ENCODE measurements around the gene TXNDC12. TPM values are rescaled to one million over a fixed set of nuclear protein-coding genes. Genes with fewer than 3 reads are reported as not detected.
A peak's percentile ranks its signal among the peaks of the same experiment; 100 is the strongest.
"Not testable (repeated sequence)": the region's sequence is repeated elsewhere in the genome, so short reads cannot be mapped to it uniquely, and the experiment has no call there.

TXNDC12 gene
- total RNA-seq, 1 donor from 2014 or later, result 75.3 TPM

DNA sequence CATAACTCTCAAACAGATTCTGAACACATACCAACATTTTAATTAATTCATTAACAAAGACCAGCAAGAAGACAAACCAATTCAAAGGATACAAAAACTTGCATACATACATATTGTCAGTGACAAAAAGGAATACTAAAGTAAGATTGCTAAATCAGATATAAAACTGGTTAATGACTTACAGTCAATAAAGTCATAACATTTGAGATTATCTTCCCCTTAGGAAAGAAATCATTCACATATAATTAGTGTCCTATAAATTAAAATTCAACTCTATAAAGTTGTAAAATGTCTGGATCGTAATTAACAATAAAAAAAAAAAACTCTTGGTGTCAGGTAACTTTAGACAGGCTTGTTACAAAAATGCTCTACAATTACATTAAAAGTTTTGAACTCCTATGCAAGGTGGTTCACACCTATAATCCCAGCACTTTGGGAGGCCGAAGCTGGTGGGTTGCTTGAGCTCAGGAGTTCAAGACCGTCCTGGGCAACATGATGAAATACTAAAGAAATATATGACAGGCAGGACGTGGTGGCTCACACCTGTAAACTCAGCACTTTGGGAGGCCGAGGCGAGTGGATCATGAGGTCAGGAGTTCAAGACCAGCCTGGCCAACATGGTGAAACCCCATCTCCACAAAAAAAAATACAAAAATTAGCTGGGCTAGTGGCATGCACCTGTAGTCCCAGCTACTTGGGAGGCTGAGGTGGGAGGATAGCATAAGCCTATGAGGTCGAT lies 46.8 kb downstream of the TXNDC12 start:
- no peaks in the 10 kb centered on the region for H3K9me3 Mint-ChIP-seq
- Histone ChIP-seq H3K9ac (no peak overlapping the region), H3K27ac (no peak overlapping the region), H3F3A (ENCODE audit: low read depth) (peaks cover 26% of the 10 kb centered on the region), H3K4me1 (peaks cover 17% of the 10 kb centered on the region), H3K27me3 (no peaks in the 10 kb centered on the region), H4K20me1 (ENCODE audit: low read depth) (no peaks in the 10 kb centered on the region), H3K79me2 (ENCODE audit: low read depth) (no peaks in the 10 kb centered on the region), H3K9me3 (ENCODE audit: low read depth) (no peaks in the 10 kb centered on the region), H3K4me2 (no peak overlapping the region), H2AFZ (replicated peaks) (no peak overlapping the region), H3K4me3 (no peak overlapping the region), H3K36me3 (no peaks in the 10 kb centered on the region)
- H3K4me3 Mint-ChIP-seq, result no peak overlapping the region
- no peak for DNase-seq (ENCODE audit: low spot score)
- H3K27me3 Mint-ChIP-seq (ENCODE audit: insufficient read depth, low read depth), result peaks cover 17% of the 10 kb centered on the region
- no peak overlapping the region for H3K27ac Mint-ChIP-seq
- H3K4me1 Mint-ChIP-seq, result peaks cover 19% of the 10 kb centered on the region
- H3K36me3 Mint-ChIP-seq, result no peaks in the 10 kb centered on the region
- TF ChIP-seq, protein P1, sequence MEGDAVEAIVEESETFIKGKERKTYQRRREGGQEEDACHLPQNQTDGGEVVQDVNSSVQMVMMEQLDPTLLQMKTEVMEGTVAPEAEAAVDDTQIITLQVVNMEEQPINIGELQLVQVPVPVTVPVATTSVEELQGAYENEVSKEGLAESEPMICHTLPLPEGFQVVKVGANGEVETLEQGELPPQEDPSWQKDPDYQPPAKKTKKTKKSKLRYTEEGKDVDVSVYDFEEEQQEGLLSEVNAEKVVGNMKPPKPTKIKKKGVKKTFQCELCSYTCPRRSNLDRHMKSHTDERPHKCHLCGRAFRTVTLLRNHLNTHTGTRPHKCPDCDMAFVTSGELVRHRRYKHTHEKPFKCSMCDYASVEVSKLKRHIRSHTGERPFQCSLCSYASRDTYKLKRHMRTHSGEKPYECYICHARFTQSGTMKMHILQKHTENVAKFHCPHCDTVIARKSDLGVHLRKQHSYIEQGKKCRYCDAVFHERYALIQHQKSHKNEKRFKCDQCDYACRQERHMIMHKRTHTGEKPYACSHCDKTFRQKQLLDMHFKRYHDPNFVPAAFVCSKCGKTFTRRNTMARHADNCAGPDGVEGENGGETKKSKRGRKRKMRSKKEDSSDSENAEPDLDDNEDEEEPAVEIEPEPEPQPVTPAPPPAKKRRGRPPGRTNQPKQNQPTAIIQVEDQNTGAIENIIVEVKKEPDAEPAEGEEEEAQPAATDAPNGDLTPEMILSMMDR (IDR thresholded peaks at IDR 0.05), result no peak
- TF ChIP-seq EZH2phosphoT487 (IDR thresholded peaks at IDR 0.05) (no peak), EZH2 (IDR thresholded peaks at IDR 0.05) (no peak)

- no peaks in the 10 kb centered on the region for H3K9me3 Mint-ChIP-seq
- Histone ChIP-seq H3K27ac (no peak overlapping the region), H3K4me1 (peaks cover 17% of the 10 kb centered on the region), H3K27me3 (no peaks in the 10 kb centered on the region), H3K79me2 (ENCODE audit: low read depth) (no peaks in the 10 kb centered on the region), H3K4me2 (peak overlapping the region; percentile 67), H3K9ac (no peak overlapping the region), H4K20me1 (ENCODE audit: low read depth) (no peaks in the 10 kb centered on the region), H3K9me3 (ENCODE audit: low read depth) (no peaks in the 10 kb centered on the region), H3F3A (ENCODE audit: low read depth) (peaks cover 26% of the 10 kb centered on the region), H3K4me3 (peak overlapping the region; percentile 24), H2AFZ (replicated peaks) (peak overlapping the region; percentile 47), H3K36me3 (no peaks in the 10 kb centered on the region)
- no peak overlapping the region for H3K4me3 Mint-ChIP-seq
- H3K36me3 Mint-ChIP-seq, result no peaks in the 10 kb centered on the region
- TF ChIP-seq EZH2 (IDR thresholded peaks at IDR 0.05), result no peak
- no peak for TF ChIP-seq EZH2phosphoT487 (IDR thresholded peaks at IDR 0.05)
- TF ChIP-seq, protein P1 (IDR thresholded peaks at IDR 0.05), result no peak
- peaks cover 19% of the 10 kb centered on the region for H3K4me1 Mint-ChIP-seq
- H3K27ac Mint-ChIP-seq, result no peak overlapping the region
- no peak for DNase-seq (ENCODE audit: low spot score)
- H3K27me3 Mint-ChIP-seq (ENCODE audit: insufficient read depth, low read depth), result peaks cover 17% of the 10 kb centered on the region
These were observed 47.6 kb downstream of the TXNDC12 start for GRCh38 chr1:52007215-52008002.

GRCh38 chr1:52006081-52006553 lies 48.9 kb downstream of the TXNDC12 start:
- H4K20me1 ChIP-seq (ENCODE audit: low read depth); H3K4me3 Mint-ChIP-seq; H3K9ac ChIP-seq; H2AFZ ChIP-seq (replicated peaks); H3K27ac Mint-ChIP-seq; H3K27ac ChIP-seq; H3K9me3 Mint-ChIP-seq; H3K36me3 Mint-ChIP-seq; H3K36me3 ChIP-seq; H3K79me2 ChIP-seq (ENCODE audit: low read depth); H3K9me3 ChIP-seq (ENCODE audit: low read depth); H3K27me3 ChIP-seq: not testable (repeated sequence)
- H3K4me2 ChIP-seq, result peak overlapping the region; percentile 67
- peaks cover 26% of the 10 kb centered on the region for H3F3A ChIP-seq (ENCODE audit: low read depth)
- peaks cover 17% of the 10 kb centered on the region for H3K27me3 Mint-ChIP-seq (ENCODE audit: insufficient read depth, low read depth)
- H3K4me1 Mint-ChIP-seq, result peaks cover 19% of the 10 kb centered on the region
- DNase-seq (ENCODE audit: low spot score), result peak; percentile 13
- H3K4me1 ChIP-seq, result peaks cover 17% of the 10 kb centered on the region
- peak overlapping the region; percentile 26 for H3K4me3 ChIP-seq

DNA sequence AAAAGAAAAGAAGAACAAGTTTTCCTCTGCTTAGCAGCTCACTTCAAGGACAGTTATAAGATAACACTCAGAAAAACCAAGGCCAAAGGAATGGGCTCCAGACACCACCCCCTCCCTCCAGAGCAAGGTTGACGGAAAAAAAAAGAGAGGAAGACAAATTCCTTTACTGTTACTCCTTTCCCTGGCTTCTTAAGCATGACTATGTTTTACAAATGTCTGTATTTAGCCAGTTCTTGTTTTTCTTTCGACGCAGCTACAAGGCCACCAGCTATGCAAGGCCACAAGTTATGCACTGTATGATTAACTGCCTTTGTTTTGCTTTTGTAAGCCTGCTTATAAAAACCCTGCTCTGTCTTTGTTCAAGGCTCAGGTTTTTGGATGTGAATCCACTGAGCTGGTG lies 49.4 kb downstream of the TXNDC12 start:
- H3K9ac ChIP-seq; H3K9me3 ChIP-seq (ENCODE audit: low read depth); H3K4me3 Mint-ChIP-seq; H3K36me3 Mint-ChIP-seq; H2AFZ ChIP-seq (replicated peaks); H3K9me3 Mint-ChIP-seq; H3K4me3 ChIP-seq; H3K79me2 ChIP-seq (ENCODE audit: low read depth); H3K27me3 ChIP-seq; H3K27ac ChIP-seq; H4K20me1 ChIP-seq (ENCODE audit: low read depth); DNase-seq (ENCODE audit: low spot score); H3K36me3 ChIP-seq; H3K27ac Mint-ChIP-seq: not testable (repeated sequence)
- H3F3A ChIP-seq (ENCODE audit: low read depth), result peaks cover 26% of the 10 kb centered on the region
- H3K4me1 ChIP-seq, result peaks cover 17% of the 10 kb centered on the region
- Mint-ChIP-seq H3K4me1 (peaks cover 19% of the 10 kb centered on the region), H3K27me3 (ENCODE audit: insufficient read depth, low read depth) (peaks cover 17% of the 10 kb centered on the region)
- H3K4me2 ChIP-seq, result peak overlapping the region; percentile 67

All from neural progenitor cell (in vitro differentiated cells).